H9 (cell line): Measurements from ENCODE around the gene TUBGCP6. TPM values are rescaled to one million over a fixed set of nuclear protein-coding genes. Genes with fewer than 3 reads are reported as not detected.

Experiments
- DNase-seq: peaks from one replicate; pipeline ENCODE4 v3.0.0-alpha.2; 2017
- H2AFZ ChIP-seq: one replicate; pipeline ENCODE4 v1.6.1; 2013; ENCODE audit warnings: mild to moderate bottlenecking, low read length, control low read depth, moderate library complexity
- H2AK5ac ChIP-seq: 2 replicates; pipeline ENCODE4 v1.6.1; 2013; ENCODE audit warnings: low read length, control low read depth, mixed read lengths; ENCODE audit not compliant: insufficient read length
- H2BK120ac ChIP-seq: one replicate; pipeline ENCODE4 v1.6.1; 2013; ENCODE audit warnings: low read depth, mild to moderate bottlenecking, low read length, control low read depth, inconsistent platforms; ENCODE audit not compliant: poor library complexity, severe bottlenecking
- H2BK12ac ChIP-seq: 2 replicates; pipeline ENCODE4 v1.6.1; 2013; ENCODE audit warnings: low read length, control low read depth, mixed read lengths, low read depth; ENCODE audit not compliant: insufficient read length
- H2BK15ac ChIP-seq: 2 replicates; pipeline ENCODE4 v1.6.1; 2013; ENCODE audit warnings: low read depth, low read length, control low read depth
- H2BK20ac ChIP-seq: one replicate; pipeline ENCODE4 v1.6.1; 2013; ENCODE audit warnings: low read depth, mild to moderate bottlenecking, low read length, control low read depth, inconsistent platforms; ENCODE audit not compliant: poor library complexity, severe bottlenecking
- H2BK5ac ChIP-seq: 2 replicates; pipeline ENCODE4 v1.6.1; 2013; ENCODE audit warnings: low read length, control low read depth, mixed read lengths; ENCODE audit not compliant: insufficient read length
- H3K14ac ChIP-seq: 2 replicates; pipeline ENCODE4 v1.6.1; 2013; ENCODE audit warnings: low read length, control low read depth; ENCODE audit not compliant: insufficient read depth
- H3K18ac ChIP-seq: 2 replicates; pipeline ENCODE4 v1.6.1; 2013; ENCODE audit warnings: low read depth, mild to moderate bottlenecking, mixed read lengths, low read length, control low read depth; ENCODE audit not compliant: insufficient read length
- H3K23ac ChIP-seq: 2 replicates; pipeline ENCODE4 v1.6.1; 2013; ENCODE audit warnings: low read length, control low read depth, mixed read lengths, low read depth; ENCODE audit not compliant: insufficient read length
- H3K23me2 ChIP-seq: 2 replicates; pipeline ENCODE4 v1.6.1; 2013; ENCODE audit warnings: low read depth, mild to moderate bottlenecking, mixed read lengths, low read length, control low read depth; ENCODE audit not compliant: insufficient read length, poor library complexity, severe bottlenecking
- H3K27ac ChIP-seq: 2 replicates; pipeline ENCODE4 v1.5.1; 2013; ENCODE audit warnings: low read length, control low read depth, mixed read lengths, low read depth; ENCODE audit not compliant: insufficient read length
- H3K27me3 ChIP-seq: 2 replicates; pipeline ENCODE4 v1.6.1; 2013; ENCODE audit warnings: low read length, control low read depth, inconsistent platforms; ENCODE audit not compliant: insufficient read depth
- H3K4ac ChIP-seq: 2 replicates; pipeline ENCODE4 v1.6.1; 2013; ENCODE audit warnings: low read depth, mild to moderate bottlenecking, control low read depth, inconsistent platforms, low read length, moderate library complexity
- H3K4me1 ChIP-seq: 2 replicates; pipeline ENCODE4 v1.6.1; 2013; ENCODE audit warnings: low read length, control low read depth, inconsistent platforms; ENCODE audit not compliant: insufficient read depth
- H3K4me2 ChIP-seq: 2 replicates; pipeline ENCODE4 v1.6.1; 2013; ENCODE audit warnings: low read length, control low read depth, mixed read lengths; ENCODE audit not compliant: insufficient read length, insufficient read depth
- H3K56ac ChIP-seq: 2 replicates; pipeline ENCODE4 v1.6.1; 2013; ENCODE audit warnings: low read depth, mild to moderate bottlenecking, mixed read lengths, low read length, control low read depth; ENCODE audit not compliant: insufficient read length
- H3K79me1 ChIP-seq: 2 replicates; pipeline ENCODE4 v1.6.1; 2013; ENCODE audit warnings: low read depth, mild to moderate bottlenecking, moderate library complexity, low read length, control low read depth, inconsistent platforms; ENCODE audit not compliant: insufficient read depth, poor library complexity, severe bottlenecking
- H3K79me2 ChIP-seq: 2 replicates; pipeline ENCODE4 v1.6.1; 2013; ENCODE audit warnings: low read length, control low read depth, inconsistent platforms; ENCODE audit not compliant: insufficient read depth
- H3K9ac ChIP-seq: 2 replicates; pipeline ENCODE4 v1.6.1; 2013; ENCODE audit warnings: low read length, control low read depth, mixed read lengths; ENCODE audit not compliant: insufficient read length; ENCODE audit errors: extremely low read depth
- H3K9me3 ChIP-seq: one replicate; pipeline ENCODE4 v1.6.1; 2013; ENCODE audit warnings: low read depth, low read length, inconsistent platforms; ENCODE audit not compliant: control insufficient read depth
- H3T11ph ChIP-seq: one replicate; pipeline ENCODE4 v1.6.1; 2013; ENCODE audit warnings: mild to moderate bottlenecking, low read length, control low read depth, inconsistent platforms
- H4K20me1 ChIP-seq: one replicate; pipeline ENCODE4 v1.6.1; 2013; ENCODE audit not compliant: control insufficient read depth, insufficient read length, insufficient read depth
- H4K5ac ChIP-seq: 2 replicates; pipeline ENCODE4 v1.6.1; 2013; ENCODE audit warnings: low read depth, mild to moderate bottlenecking, mixed read lengths, low read length, control low read depth; ENCODE audit not compliant: insufficient read length
- H4K8ac ChIP-seq: replicated peaks from 2 replicates; pipeline ENCODE4 v1.6.1; 2013; ENCODE audit warnings: low read length, control low read depth, mixed read lengths, low read depth; ENCODE audit not compliant: insufficient read length
- H4K91ac ChIP-seq: 2 replicates; pipeline ENCODE4 v1.6.1; 2013; ENCODE audit warnings: low read depth, mild to moderate bottlenecking, moderate library complexity, mixed read lengths, low read length, control low read depth; ENCODE audit not compliant: insufficient read length
- H3K27ac Mint-ChIP-seq, 3 experiments: 2 replicates in 2 of 3; 3 replicates in 1 of 3; pipeline ENCODE4 v1.8.0; 2020 to 2021; ENCODE audit warnings: mixed read lengths in 3 of 3, mild to moderate bottlenecking in 1 of 3, moderate library complexity in 1 of 3
- H3K27me3 Mint-ChIP-seq: 2 replicates; pipeline ENCODE4 v1.8.0; 2021; ENCODE audit warnings: low read depth, mild to moderate bottlenecking, moderate library complexity, mixed read lengths
- H3K36me3 Mint-ChIP-seq, 3 experiments: 2 replicates in 2 of 3; 3 replicates in 1 of 3; pipeline ENCODE4 v1.8.0; 2020 to 2021; ENCODE audit warnings: low read depth in 3 of 3, mixed read lengths in 3 of 3; ENCODE audit not compliant: insufficient read depth in 1 of 3
- H3K4me1 Mint-ChIP-seq, 2 experiments: 2 replicates each; pipeline ENCODE4 v1.8.0; 2020; ENCODE audit warnings: mixed read lengths in 2 of 2
- H3K4me3 Mint-ChIP-seq, 2 experiments: 2 replicates in 1 of 2; 3 replicates in 1 of 2; pipeline ENCODE4 v1.8.0; 2020 to 2021; ENCODE audit warnings: mild to moderate bottlenecking in 2 of 2, mixed read lengths in 2 of 2, moderate library complexity in 1 of 2
- H3K9me3 Mint-ChIP-seq, 2 experiments: 2 replicates in 1 of 2; 3 replicates in 1 of 2; pipeline ENCODE4 v1.8.0; 2020; ENCODE audit warnings: mild to moderate bottlenecking in 2 of 2, mixed read lengths in 2 of 2, moderate library complexity in 1 of 2
- whole genome bisulfite sequencing: extraction: QIAGEN DNeasy Blood & Tissue Kit; methylation state at CpG from one replicate; pipeline ENCODE4 v1.1.7; 2013; ENCODE audit warnings: missing lambda C conversion rate, low lambda C conversion rate, mixed read lengths; ENCODE audit not compliant: insufficient read length; ENCODE audit errors: extremely low coverage; 5-methylcytosine and 5-hydroxymethylcytosine counted together
- total RNA-seq: library from RNA; stranded (reverse); gene quantifications from 2 replicates; pipeline ENCODE4 v1.2.1, GENCODE V29; 2021
- TF ChIP-seq, protein P1 (sequence below): fragments of 200-600 bp; sonication (generic); conservative IDR thresholded peaks from 3 replicates; pipeline ENCODE4 v1.8.0; 2021; ENCODE audit warnings: antibody characterized with exemption, mild to moderate bottlenecking

TUBGCP6 gene
- total RNA-seq, 1 experiment from 2014 or later = 29.0 TPM

DNA sequence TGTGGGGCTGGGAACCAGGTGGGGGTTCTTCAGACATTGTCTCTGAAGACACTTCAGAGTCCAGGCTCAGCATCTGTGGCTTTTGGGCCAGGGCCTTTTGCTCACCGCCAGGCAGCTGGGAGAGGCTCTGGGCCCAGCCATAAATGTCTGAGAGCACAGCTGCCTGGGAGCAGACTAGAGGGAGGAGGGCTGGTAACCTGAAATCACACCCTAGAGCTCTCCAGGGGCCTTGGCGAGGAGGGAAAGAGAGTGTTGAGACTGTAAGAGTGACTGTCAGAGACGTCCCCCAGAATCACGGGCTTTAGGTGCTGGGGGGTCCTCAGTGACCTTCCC, 55.0 kb downstream of the TUBGCP6 start:
- no CpG with 5 or more reads among the region's 4 CpGs for WGBS
- Mint-ChIP-seq H3K27ac (peak overlapping the region in 2 of 3 experiments; percentile 68 to 81; a peak in 2 of 7 replicates), H3K4me3 (no peak overlapping the region), H3K36me3 (peaks cover 6 to 8% (median 6%) of the 10 kb centered on the region in 3 experiments), H3K9me3 (no peaks in the 10 kb centered on the region), H3K27me3 (no peaks in the 10 kb centered on the region; the same call in 1 of the 2 replicates), H3K4me1 (peaks cover 7 to 22% of the 10 kb centered on the region in 2 experiments)
- H3K56ac ChIP-seq = no peak overlapping the region
- no peak overlapping the region for H3K18ac ChIP-seq
- H3T11ph ChIP-seq = no peak overlapping the region
- no peak overlapping the region for H4K8ac ChIP-seq
- H4K91ac ChIP-seq = no peak overlapping the region
- H2BK12ac ChIP-seq = no peak overlapping the region
- TF ChIP-seq, protein P1, sequence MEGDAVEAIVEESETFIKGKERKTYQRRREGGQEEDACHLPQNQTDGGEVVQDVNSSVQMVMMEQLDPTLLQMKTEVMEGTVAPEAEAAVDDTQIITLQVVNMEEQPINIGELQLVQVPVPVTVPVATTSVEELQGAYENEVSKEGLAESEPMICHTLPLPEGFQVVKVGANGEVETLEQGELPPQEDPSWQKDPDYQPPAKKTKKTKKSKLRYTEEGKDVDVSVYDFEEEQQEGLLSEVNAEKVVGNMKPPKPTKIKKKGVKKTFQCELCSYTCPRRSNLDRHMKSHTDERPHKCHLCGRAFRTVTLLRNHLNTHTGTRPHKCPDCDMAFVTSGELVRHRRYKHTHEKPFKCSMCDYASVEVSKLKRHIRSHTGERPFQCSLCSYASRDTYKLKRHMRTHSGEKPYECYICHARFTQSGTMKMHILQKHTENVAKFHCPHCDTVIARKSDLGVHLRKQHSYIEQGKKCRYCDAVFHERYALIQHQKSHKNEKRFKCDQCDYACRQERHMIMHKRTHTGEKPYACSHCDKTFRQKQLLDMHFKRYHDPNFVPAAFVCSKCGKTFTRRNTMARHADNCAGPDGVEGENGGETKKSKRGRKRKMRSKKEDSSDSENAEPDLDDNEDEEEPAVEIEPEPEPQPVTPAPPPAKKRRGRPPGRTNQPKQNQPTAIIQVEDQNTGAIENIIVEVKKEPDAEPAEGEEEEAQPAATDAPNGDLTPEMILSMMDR = no peak
- no peak overlapping the region for H3K4me2 ChIP-seq
- H3K27ac ChIP-seq = no peak overlapping the region
- H3K27me3 ChIP-seq = no peaks in the 10 kb centered on the region
- no peaks in the 10 kb centered on the region for H3K79me1 ChIP-seq
- H3K4me1 ChIP-seq = no peaks in the 10 kb centered on the region
- no peak overlapping the region for H2BK15ac ChIP-seq
- H3K9me3 ChIP-seq = no peaks in the 10 kb centered on the region
- no peak overlapping the region for H4K5ac ChIP-seq
- no peak overlapping the region; the same call in 1 of the 2 replicates for H3K14ac ChIP-seq
- H3K4ac ChIP-seq = no peak overlapping the region
- no peak overlapping the region for H2AK5ac ChIP-seq
- no peaks in the 10 kb centered on the region for H4K20me1 ChIP-seq
- no peak overlapping the region for H3K9ac ChIP-seq
- DNase-seq = no peak
- H3K23ac ChIP-seq = no peak overlapping the region
- no peak overlapping the region for H2BK120ac ChIP-seq
- peaks cover 5% of the 10 kb centered on the region; the same call in 1 of the 2 replicates for H3K79me2 ChIP-seq
- H2BK5ac ChIP-seq = no peak overlapping the region
- H3K23me2 ChIP-seq = peaks cover 13% of the 10 kb centered on the region
- H2AFZ ChIP-seq = no peak overlapping the region
- H2BK20ac ChIP-seq = no peak overlapping the region
